Sciatic nerve (tissue), 2 donors: Measurements from ENCODE around the gene TMEM121B. TPM values are rescaled to one million over a fixed set of nuclear protein-coding genes. Genes with fewer than 3 reads are reported as not detected.

Experiments
- ATAC-seq: fragments of 200-7000 bp; cut with Tn5 transposase; one replicate; pipeline ENCODE4 v1.9.1; 2020; ENCODE audit warnings: mild to moderate bottlenecking, moderate library complexity
- DNase-seq: peaks from one replicate; pipeline ENCODE4 v3.0.0-alpha.2; 2020; ENCODE audit warnings: low spot score
- intact Hi-C: fragments of 100-400 bp; cut with DNase I; formaldehyde crosslinking; loops from one replicate; pipeline ENCODE4 v1.14.2; 2022
- total RNA-seq: library from RNA; stranded (reverse); fragmentation: NEBNext Ultra II Directional; extraction: Animal tissue kit (Norgen Biotek cat#: 25700); gene quantifications from one replicate; pipeline ENCODE4 v1.2.1, GENCODE V29; 2021
- donor health status: DM: no; HTN: no; CAD: no.
- donor health status: DM: no; HTN: no; CAD: no.

Gene TMEM121B
- total RNA-seq, 1 donor from 2014 or later, result 0.94 TPM

DNA sequence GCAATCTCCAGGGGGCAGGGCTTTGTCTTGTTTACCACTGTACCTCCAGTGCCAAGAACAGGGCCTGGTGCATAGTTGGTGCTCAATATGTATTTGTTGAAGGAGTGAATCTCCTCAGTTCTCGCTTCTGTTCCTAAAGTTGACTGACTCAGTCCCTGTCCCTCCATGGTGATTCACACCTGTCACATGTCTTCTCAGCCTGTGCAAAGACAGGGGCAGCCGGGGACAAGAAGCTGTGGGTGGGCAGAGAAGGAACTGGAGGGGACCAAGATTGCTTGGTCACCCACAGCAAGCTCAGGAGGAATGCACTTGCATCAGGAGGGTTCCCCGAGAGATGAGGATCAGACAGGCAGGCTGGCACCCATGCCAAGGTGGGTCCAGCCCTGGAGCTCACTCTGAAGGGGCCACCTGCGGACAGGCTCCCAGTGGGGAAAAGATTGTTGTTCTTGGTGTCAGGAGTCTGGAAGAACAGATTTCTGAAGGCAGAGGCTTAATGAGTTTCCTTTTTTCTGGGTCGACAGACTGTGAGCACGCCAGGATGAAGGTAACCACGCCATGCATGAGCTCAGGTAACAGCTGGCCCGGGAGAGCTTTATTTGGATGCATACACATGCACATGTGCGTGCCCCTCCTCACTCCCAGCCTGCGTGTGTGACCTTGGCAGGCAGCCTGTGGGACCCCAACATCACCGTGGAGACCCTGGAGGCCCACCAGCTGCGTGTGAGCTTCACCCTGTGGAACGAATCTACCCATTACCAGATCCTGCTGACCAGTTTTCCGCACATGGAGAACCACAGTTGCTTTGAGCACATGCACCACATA is 19.5 kb downstream of the TMEM121B start:
- DNase-seq (no peak), ATAC-seq (no peak)
- intact Hi-C loops, result no loop called here

DNA sequence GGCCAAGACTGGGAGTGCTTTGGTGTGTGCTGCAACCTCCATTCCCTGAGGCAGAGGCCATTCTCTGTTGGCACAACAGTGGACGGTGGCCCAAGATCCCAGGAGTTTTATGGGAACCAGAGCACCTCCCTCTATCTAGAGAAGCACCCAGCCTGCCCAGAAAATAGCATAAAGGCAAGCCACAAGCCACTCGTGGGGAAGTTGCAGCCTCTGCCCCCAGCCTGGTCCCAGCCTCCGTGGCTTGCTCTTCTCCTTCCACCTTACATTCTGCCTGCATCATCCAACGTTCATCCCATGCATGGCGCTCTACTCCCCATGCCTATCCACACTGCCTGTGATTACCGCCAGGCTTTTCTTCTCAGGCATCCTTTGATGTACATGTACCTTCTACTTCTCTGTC is 20.5 kb downstream of the TMEM121B start:
- intact Hi-C loops, result no loop called here
- ATAC-seq (no peak), DNase-seq (no peak)

DNA sequence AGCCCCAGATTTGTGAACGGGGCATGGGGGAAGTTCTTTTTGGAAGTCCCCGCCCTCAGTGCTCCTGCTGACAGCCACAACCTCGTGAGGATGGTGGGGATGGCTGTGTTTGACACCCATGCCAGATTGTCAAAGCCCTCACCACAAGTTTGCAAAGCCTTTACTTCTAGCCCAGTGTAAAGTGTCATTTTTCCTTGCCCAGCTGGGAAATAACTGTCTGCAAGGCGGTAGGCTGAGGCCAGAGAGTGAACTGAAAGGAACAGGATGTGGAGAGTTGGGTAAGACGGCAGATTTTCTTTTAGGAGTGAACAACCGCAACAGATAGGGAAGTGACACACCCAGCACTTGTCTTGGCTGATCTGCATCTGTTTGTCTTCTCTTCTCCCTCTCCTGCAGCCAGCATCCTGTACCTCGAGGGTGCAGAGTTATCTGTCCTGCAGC is 22.8 kb downstream of the TMEM121B start:
- ATAC-seq (peak; percentile 48), DNase-seq (peak; percentile 32)
- intact Hi-C loops, result no loop called here

DNA sequence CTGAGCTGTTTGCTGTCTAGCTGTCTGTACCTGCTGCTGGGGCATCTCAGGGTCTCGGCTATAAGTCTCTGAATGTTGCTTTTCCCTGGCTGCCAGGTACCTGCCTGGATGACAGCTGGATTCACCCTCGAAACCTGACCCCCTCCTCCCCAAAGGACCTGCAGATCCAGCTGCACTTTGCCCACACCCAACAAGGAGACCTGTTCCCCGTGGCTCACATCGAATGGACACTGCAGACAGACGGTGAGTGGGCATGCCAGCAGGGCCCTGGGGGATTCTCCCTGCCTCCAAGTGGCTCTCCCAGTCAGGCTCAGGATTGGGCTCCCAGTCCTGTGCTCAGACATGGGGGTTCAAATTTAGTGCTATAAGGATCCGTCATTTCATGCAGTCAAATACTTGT is 23.5 kb downstream of the TMEM121B start:
- intact Hi-C loops, result no loop called here
- ATAC-seq (no peak), DNase-seq (peak; percentile 26)

DNA sequence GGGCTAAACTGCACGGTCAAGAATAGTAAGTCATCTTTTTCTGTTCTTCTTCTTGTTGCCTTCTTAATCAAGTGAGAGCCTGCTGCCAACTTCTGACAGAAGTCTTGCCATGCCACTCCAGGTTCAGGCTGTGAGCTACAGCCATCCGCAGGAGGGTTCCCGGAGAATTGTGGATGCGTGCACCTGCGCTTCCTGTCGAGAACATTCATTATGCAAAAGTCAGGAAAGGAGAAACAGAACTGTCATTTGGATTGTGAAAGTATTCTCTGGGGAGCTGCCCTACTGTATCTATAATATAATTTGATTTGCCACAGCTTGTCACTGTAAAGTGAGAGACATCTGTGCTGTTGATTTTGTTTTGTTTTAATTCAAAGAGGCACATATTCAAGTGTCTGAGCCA is 24.1 kb downstream of the TMEM121B start:
- intact Hi-C loops, result no loop called here
- no peak for ATAC-seq
- no peak for DNase-seq

DNA sequence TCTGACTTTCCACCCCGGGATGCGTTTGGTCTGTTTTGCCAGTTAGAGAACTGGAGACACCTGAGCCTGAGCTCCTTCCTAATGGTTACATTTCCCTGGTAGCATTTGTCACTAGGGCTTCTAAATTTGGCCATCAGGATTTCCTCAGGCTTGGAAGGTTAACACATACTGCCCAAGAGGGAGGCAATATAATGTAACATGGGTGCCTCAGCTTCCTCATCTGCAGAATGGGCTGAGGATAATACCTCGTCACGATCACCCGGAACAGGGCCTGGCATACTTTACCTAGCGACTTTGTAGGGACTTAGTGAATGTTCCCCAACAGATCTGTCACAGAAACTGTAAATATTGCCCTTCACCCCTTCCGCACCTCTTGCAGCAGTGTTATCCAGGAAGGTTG is 25.1 kb downstream of the TMEM121B start:
- peak; percentile 4 for DNase-seq
- intact Hi-C loops, result no loop called here
- no peak for ATAC-seq

DNA sequence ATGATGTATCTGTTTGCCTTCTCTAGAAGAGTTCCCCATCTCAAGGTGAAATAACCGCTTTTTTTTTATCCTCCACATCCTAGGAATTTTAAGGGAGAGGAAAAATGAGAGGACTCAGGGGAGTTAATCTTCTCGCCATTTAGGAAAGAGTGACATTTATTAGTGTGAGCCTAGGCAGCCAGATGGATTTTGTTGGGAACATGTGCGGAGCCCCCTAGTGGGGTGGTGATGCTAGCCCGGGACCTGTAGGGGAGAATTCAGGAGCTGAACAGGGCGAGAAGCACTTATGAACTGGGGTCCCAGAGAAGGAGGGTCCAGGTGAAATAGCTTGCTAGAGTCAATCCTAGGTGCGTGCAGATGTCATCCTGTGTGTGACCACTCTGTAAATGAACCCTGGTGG is 25.6 kb downstream of the TMEM121B start:
- DNase-seq (peak; percentile 30), ATAC-seq (no peak)

DNA sequence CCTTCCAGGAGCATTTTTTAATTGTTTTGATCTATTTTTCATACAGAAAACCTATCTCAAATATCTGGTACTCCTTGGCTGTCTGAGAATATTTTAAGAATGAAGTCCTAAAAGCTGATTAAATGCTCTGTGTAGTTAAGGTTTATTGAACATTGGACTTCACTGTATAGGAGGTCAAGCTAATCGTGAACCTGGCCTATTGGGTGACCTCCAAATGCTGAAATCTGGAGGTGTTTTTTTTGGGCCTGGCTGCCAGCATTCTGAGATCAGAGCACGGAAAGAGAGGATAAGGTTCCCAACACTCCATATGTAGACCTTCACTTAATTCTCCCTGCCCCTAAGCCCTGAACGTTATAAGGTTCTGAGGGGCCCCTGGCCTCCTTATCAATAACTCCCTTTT is 28.1 kb downstream of the TMEM121B start:
- intact Hi-C loops, result no loop called here
- ATAC-seq (no peak), DNase-seq (no peak)

More for the DNA sequence above, 25.6 kb downstream of the TMEM121B start:
- intact Hi-C loops, result no loop called here

DNA sequence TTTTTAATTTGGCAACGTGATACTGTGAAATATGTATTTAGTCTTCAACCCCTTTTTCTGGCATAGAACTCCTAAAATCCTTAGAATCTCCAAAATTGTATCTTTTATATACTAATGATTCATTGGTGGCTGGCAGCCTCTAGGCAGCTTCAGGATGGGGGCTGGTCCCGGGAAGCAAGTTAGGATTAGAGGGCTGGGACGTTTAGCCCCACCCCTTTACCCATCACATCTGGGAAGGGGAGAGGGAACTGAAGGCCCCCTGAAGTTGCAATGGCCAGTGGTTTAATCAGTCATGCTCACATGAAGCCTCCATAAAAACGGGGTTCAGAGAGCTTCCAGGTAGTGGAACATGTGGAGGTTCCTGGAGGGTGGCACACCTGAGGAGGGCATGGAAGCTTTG is 29.3 kb downstream of the TMEM121B start:
- peak; percentile 19 for DNase-seq
- no peak for ATAC-seq

DNA sequence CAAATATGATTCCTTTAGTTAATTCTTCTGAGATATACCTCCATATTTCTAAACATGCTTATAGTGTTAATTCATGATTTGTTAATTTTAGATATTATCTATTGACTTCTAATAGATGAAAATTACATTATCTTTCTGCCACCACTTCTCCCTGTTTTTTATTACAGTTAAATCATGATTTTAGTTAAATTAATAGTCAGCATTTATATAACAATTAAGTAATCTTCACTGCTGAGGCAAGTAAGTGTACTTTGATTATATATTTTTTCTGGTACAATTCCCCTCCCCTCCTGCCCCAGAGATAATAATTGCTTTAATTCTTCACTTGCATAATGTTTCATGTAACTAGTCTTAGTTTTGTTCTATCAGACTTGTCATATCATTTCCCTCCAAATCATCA is 30.6 kb downstream of the TMEM121B start:
- intact Hi-C loops, result no loop called here

More for the DNA sequence above, 29.3 kb downstream of the TMEM121B start:
- intact Hi-C loops, result no loop called here

DNA sequence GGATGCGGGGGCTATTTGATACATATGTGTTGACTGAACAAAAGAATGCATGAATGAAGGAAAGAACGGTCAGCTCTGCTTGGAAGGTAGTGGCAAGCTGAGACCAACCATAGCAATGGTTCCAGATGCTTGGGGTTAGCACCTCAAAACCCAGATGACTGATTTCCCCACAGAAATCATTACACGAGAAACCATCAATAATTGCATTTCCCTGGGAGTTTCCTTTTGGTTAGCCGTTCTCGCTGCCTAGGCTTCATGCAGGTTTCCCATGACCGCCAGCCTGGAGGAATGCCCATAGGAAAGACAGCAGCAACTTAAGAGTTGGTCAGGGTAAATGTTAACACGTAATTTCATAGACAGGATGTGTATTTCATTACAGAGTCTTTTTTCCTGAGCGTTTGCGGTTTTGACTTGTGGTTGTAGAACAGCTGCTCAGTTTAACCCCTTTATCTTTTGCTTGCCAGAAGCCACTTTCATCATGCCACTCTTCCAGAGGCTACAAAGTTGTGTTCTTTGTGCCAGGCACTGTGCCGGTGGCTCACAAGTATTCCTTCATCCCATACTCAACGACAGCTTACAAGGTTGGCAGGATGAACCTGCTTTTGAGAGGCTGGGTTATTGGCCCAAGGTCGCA is 33.5 kb downstream of the TMEM121B start:
- intact Hi-C loops, result no loop called here

More for the DNA sequence above, 30.6 kb downstream of the TMEM121B start:
- DNase-seq (no peak), ATAC-seq (no peak)

DNA sequence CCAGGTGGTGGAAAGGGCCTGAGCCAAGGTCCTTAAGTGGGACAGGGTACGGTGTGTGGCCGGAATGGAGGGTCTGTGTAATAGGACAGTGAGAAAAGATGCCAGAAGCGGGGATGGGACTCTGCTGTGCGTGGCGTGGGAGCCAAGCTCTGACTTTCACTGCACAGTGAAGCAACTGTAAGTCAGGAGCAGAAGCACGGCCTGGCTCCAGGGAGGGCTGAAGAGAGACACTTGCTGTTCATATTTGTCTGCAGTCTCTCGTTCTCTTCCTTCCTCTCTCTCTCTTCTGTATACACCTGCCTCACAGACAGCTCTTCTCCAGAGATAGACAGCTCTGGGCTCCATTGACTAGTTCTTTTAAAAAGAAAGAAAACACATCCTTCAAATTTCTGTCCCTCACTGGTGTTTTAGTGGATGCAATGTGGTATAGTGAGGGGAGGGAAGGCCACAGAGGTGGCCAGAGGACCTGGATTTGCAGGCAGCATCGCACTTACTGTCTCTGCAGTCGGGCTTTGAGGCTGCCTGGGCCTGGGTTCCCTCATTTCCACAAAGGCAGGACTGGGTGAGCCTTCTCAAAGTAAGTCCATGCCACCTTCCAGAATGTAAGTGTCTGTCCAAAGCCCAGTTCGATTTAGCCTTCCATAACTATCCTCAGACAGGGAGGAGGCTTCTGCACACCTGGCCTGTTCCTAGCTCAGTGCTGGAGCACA is 34.2 kb downstream of the TMEM121B start:
- ATAC-seq, result peak; percentile 11
- peak; percentile 57 for DNase-seq
- intact Hi-C loops, result no loop called here

More for the DNA sequence above, 33.5 kb downstream of the TMEM121B start:
- no peak for ATAC-seq
- DNase-seq, result peak; percentile 42

DNA sequence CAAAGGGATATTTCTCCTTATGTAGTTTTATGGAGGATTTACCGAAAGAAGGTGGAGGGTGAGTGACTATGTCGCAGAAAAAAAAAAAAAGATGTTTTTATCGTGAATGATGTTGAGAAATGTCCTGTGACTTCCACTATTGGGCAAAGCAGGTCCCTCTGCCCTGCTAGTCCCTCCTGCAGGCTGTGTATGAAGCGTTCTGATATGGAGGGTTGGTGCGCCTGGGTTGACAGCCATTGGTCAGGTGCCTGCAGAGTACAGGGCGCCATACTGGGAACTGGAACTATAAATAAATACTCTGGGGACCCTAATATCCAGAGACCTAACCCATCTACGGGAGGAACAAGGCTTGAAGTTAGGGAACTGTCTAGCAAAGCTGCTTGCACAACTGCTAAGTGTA is 34.9 kb downstream of the TMEM121B start:
- DNase-seq (peak; percentile 34), ATAC-seq (peak; percentile 29)
- intact Hi-C loops, result no loop called here

DNA sequence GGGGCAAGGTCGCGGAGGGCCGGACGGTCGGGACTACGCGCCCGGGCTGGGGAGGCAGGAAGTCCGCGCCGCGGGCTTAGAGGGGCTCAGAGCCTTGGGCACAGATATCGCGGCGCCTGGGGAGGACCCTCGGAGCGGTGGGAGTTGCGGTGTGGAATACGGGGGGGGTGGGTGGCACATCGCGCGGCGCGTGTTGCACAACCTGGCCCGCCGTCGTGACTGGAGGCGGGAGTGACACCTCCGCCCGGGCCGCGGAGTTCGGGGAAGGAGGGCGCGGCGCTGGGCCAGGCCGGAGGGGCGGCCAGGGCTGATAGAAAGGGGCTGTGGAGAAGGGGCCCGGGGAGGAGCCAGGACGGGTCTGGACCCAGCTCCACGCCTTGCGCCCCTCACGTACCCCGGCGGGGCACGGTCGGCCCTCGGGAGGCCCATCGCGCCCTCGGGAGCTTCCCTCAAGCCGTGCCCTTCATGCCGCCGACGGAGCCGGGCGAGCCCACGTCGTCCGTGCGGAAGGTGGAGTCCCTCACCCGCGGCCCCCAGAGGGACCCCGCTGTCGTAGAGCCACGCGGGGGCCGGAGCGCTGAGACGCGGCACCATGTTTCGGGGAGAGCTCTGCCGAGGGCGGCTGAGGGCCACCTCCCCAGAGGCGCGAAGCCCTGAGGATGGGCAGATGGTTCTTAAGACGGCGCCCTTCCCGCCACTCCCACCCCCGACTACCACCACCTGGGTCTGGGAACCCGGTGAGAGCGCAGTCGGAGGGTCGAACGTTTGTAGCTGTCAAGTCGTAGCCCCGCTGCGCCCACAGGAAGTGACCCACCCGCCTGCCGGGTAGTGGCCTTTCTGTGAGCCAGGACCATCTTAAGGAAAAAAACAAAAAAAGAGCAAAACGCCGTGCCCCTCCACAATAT is 35.6 kb downstream of the TMEM121B start:
- ATAC-seq (peak; percentile 55), DNase-seq (peak; percentile 68)
- intact Hi-C loops, result no loop called here

DNA sequence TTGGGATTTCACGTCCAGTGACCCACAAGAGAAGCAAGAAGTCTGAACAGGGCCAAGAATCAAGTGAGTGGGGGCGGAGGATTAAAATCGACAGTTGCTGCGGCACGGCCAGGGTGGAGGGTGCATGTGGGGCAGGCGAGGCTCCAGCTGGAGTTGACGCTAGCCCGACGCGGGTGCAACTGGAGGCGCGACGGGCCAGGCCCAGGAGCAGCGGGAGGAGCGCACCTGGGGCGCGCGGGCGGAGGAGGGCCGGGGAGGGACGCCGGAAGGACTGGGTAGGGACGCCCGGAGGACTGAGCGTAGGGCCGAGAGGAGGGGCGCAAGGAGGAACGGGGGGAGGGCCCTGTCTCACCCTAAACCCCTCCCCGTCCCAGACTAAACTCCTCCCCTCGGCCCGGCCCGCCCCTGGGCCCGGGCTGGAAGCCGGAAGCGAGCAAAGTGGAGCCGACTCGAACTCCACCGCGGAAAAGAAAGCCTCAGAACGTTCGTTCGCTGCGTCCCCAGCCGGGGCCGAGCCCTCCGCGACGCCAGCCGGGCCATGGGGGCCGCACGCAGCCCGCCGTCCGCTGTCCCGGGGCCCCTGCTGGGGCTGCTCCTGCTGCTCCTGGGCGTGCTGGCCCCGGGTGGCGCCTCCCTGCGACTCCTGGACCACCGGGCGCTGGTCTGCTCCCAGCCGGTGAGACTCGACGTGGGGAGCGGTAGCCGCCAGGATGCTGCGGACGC is 36.4 kb downstream of the TMEM121B start, which contains the start of gene IL17RA:
TSS of gene IL17RA (plus strand) at position 447 of the 723 bp plus-strand sequence. CDS start at position 539, 92 bp downstream.
- ATAC-seq (peak; percentile 98), DNase-seq (peak; percentile 95)
- intact Hi-C loops, result no loop called here

DNA sequence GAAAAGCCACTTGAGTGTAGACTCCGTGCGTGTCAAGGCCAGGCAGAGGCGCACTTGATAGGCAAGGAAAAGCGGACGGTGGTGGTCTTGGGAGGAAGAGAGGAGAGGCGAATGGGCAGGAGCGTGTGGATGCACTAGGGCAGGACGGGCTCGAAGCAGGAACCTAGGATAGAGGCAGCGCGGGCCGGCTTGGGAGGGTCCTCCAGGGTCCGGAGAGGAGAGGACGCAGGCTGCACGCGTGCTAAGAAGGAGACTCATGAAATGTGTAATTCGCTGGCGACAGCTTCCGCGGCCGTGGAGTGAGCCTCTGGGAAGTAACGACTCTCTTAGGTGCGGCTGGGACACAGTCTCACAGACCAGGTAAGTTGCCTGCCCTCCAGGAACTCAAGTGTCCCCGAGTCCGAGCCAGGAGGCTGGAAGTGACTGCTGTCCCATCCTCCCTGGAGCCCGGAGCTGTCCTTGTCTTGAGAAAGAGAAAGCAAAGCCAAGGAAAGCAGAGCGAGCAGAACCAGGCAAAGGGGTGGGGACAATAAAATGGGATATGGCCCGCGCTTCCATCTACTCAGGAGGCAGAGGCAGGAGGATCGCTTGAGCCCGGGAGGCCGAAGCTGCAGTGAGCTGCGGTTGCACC is 37.2 kb downstream of the TMEM121B start:
- ATAC-seq (no peak), DNase-seq (peak; percentile 65)
- intact Hi-C loops, result no loop called here

DNA sequence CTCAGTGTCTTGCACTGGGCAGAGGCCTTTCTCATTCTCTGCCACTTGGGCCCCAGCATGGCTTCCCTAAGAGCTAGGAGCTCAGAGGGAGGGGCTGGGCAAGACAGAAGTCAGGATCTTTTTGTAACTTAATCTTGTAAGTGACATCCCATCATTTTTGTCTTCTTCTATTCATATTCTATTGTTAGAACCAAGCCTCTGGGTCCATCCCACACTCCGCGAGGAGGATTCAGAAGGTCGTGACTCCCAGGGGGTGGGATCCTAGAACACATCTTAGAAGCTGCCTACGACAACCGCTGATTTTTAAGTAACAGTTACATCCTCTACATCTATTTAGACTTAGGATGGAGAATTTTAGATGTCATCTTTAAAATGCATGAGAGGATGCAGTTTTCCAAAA is 37.9 kb downstream of the TMEM121B start:
- ATAC-seq (no peak), DNase-seq (no peak)
- intact Hi-C loops, result no loop called here

DNA sequence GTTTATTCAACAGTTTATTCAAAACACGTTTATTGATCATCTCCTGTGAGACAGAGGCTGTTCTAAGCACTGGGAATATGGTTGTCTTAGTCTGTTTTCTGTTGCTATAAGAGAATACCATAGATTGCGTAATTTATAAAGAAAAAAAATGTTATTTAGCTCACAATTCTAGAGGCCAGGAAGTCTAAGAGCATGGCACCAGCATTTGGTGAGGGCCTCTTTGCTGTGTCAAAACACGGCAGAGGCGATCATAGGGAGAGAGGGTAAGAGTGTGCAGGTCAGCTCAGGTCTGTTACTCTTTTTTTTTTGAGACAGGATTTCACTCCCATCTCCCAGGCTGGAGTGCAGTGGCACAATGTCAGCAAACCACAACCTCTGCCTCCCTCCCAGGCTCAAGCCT is 41.6 kb downstream of the TMEM121B start:
- no peak for ATAC-seq
- intact Hi-C loops, result no loop called here
- no peak for DNase-seq
